DOHH2 (cell line): ENCODE data around the gene AFF1.

Source experiments
- CTCF ChIP-seq: fragments of 200-600 bp; sonication (generic); IDR thresholded peaks from one replicate; pipeline ENCODE4 v1.5.1; 2014; ENCODE audit warnings: antibody characterized with exemption, mild to moderate bottlenecking, low read depth, low read length; ENCODE audit not compliant: poor library complexity, severe bottlenecking
- EZH2phosphoT487 ChIP-seq: fragments of 200-600 bp; sonication (generic); IDR thresholded peaks from 2 replicates; pipeline ENCODE4 v1.6.1; 2017; ENCODE audit warnings: borderline replicate concordance, mild to moderate bottlenecking, antibody characterized with exemption, low read length, moderate library complexity, mixed read lengths

GRCh38 chr4:86970447-86971354, 35.9 kb downstream of the AFF1 start:
- TF ChIP-seq CTCF (no peak), EZH2phosphoT487 (no peak)
